Dendritic cell treated with granulocyte-macrophage colony-stimulating factor and Interleukin-4, amounts not matched to agents 40 ng/mL and 50 ng/mL, for 4 days (primary cell): ENCODE results near the gene TBXA2R.
A peak's percentile ranks its signal among the peaks of the same experiment; 100 is the strongest.
"Not testable (repeated sequence)": the region's sequence is repeated elsewhere in the genome, so short reads cannot be mapped to it uniquely, and the experiment has no call there.

Source experiments
- H3K27ac Mint-ChIP-seq: one replicate; pipeline ENCODE4 v1.8.0; 2022; ENCODE audit warnings: mild to moderate bottlenecking, mixed read lengths
- H3K27me3 Mint-ChIP-seq: one replicate; pipeline ENCODE4 v1.8.0; 2022; ENCODE audit warnings: mild to moderate bottlenecking, mixed read lengths
- H3K36me3 Mint-ChIP-seq: one replicate; pipeline ENCODE4 v1.8.0; 2022; ENCODE audit warnings: low read depth, mixed read lengths
- H3K4me1 Mint-ChIP-seq: one replicate; pipeline ENCODE4 v1.8.0; 2022; ENCODE audit warnings: low read depth, mixed read lengths
- H3K4me3 Mint-ChIP-seq: one replicate; pipeline ENCODE4 v1.8.0; 2022; ENCODE audit warnings: mild to moderate bottlenecking, moderate library complexity, mixed read lengths
- H3K9me3 Mint-ChIP-seq: one replicate; pipeline ENCODE4 v1.8.0; 2022; ENCODE audit warnings: mixed read lengths
- intact Hi-C: fragments of 100-400 bp; cut with micrococcal nuclease; formaldehyde crosslinking; loops from one replicate; pipeline ENCODE4 v1.15.0; 2022

TBXA2R gene

GRCh38 chr19:3595521-3596061 lies 11.1 kb downstream of the TBXA2R start:
- no peaks in the 10 kb centered on the region for H3K4me1 Mint-ChIP-seq
- H3K4me3 Mint-ChIP-seq = no peak overlapping the region
- no peaks in the 10 kb centered on the region for H3K9me3 Mint-ChIP-seq
- H3K27ac Mint-ChIP-seq = no peak overlapping the region
- intact Hi-C loops = no loop called here
- peaks cover 45% of the 10 kb centered on the region for H3K27me3 Mint-ChIP-seq
- no peaks in the 10 kb centered on the region for H3K36me3 Mint-ChIP-seq

GRCh38 chr19:3593156-3593555 lies 13.5 kb downstream of the TBXA2R start:
- peaks cover 55% of the 10 kb centered on the region for H3K27me3 Mint-ChIP-seq
- H3K4me1 Mint-ChIP-seq = no peaks in the 10 kb centered on the region
- H3K36me3 Mint-ChIP-seq = no peaks in the 10 kb centered on the region
- no peak overlapping the region for H3K4me3 Mint-ChIP-seq
- H3K9me3 Mint-ChIP-seq = no peaks in the 10 kb centered on the region
- H3K27ac Mint-ChIP-seq = no peak overlapping the region
- intact Hi-C loops = no loop called here

DNA sequence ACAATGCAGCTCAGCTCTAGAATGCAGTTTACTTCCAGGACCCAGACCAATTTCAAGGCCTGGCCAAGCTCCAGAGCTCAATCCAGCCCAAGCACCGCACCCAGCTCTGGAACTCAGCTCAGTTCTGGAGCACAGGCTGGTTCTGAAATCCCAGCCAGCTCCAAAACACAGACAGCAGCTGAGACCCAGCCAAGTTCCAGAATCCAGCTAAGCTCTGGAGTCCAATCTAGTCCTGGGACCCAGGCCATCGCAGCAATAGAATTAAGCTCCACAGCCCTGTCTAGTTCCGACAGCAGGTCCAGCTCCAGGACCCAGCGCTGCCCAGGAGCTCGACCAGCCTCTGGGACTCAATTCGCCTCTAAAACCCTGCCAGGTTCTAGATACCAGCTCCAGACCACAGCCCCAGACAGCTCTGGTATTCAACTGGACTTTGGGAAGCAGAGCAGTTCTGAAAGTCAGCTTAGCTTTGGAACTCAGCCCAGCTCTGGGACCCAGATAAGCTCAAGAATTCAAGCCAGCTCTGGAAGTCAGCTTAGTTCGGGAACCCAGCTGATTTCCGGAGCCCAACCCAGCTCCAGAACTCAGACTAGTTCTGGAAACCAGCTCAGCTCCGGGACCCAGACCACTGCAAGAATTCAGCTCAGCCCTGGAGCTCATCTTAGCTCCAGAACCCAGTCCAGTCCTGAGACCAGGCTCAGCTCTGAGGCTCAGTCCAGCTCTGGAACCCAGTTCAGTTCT lies 14.6 kb downstream of the TBXA2R start:
- no peak overlapping the region for H3K27ac Mint-ChIP-seq
- no peak overlapping the region for H3K4me3 Mint-ChIP-seq
- H3K27me3 Mint-ChIP-seq = peaks cover 60% of the 10 kb centered on the region
- no peaks in the 10 kb centered on the region for H3K36me3 Mint-ChIP-seq
- no peaks in the 10 kb centered on the region for H3K4me1 Mint-ChIP-seq
- no peaks in the 10 kb centered on the region for H3K9me3 Mint-ChIP-seq
- intact Hi-C loops = no loop called here

DNA sequence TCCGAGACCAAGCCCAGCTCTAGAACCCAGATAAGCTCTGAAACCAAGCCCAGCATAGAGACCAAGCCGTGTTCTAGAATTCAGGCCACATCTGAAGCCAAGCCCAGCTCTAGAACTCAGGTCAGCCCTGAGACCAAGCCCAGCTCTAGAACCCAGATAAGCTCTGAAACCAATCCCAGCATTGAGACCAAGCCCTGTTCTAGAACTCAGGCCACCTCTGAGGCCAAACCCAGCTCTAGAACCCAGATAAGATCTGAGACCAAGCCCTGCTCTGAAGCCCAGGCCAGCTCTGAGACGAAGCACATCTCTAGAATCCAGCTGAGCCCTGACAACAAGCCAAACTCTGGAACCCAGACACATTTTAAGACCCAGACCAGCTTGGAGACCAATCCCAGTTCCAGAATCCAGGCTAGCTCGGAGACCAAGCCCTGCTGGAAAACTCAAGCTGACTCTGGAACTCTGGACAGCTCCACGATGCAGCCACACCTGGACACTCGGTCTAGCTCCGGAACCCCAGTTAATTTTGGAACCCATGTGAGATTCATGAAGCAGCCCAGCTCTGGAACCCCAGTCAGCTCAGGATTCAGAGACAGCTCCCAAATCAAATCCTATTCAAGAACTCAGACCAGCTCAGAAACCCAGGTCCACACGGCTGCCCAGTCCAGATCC lies 15.6 kb downstream of the TBXA2R start:
- Mint-ChIP-seq H3K9me3 (no peaks in the 10 kb centered on the region), H3K4me3 (no peak overlapping the region), H3K27me3 (peaks cover 69% of the 10 kb centered on the region), H3K27ac (no peak overlapping the region), H3K4me1 (no peaks in the 10 kb centered on the region), H3K36me3 (no peaks in the 10 kb centered on the region)
- intact Hi-C loops = no loop called here

- H3K9me3 Mint-ChIP-seq = no peaks in the 10 kb centered on the region
- no peak overlapping the region for H3K4me3 Mint-ChIP-seq
- no peaks in the 10 kb centered on the region for H3K36me3 Mint-ChIP-seq
- H3K27me3 Mint-ChIP-seq = peaks cover 72% of the 10 kb centered on the region
- no peaks in the 10 kb centered on the region for H3K4me1 Mint-ChIP-seq
- intact Hi-C loops = no loop called here
- H3K27ac Mint-ChIP-seq = no peak overlapping the region
These were observed 16.7 kb downstream of the TBXA2R start for GRCh38 chr19:3589949-3590348.

- intact Hi-C loops = no loop called here
- no peaks in the 10 kb centered on the region for H3K9me3 Mint-ChIP-seq
- H3K4me3 Mint-ChIP-seq = no peak overlapping the region
- no peaks in the 10 kb centered on the region for H3K4me1 Mint-ChIP-seq
- peaks cover 73% of the 10 kb centered on the region for H3K27me3 Mint-ChIP-seq
- H3K27ac Mint-ChIP-seq = no peak overlapping the region
- no peaks in the 10 kb centered on the region for H3K36me3 Mint-ChIP-seq
These were observed 17.2 kb downstream of the TBXA2R start for GRCh38 chr19:3589439-3589838.

DNA sequence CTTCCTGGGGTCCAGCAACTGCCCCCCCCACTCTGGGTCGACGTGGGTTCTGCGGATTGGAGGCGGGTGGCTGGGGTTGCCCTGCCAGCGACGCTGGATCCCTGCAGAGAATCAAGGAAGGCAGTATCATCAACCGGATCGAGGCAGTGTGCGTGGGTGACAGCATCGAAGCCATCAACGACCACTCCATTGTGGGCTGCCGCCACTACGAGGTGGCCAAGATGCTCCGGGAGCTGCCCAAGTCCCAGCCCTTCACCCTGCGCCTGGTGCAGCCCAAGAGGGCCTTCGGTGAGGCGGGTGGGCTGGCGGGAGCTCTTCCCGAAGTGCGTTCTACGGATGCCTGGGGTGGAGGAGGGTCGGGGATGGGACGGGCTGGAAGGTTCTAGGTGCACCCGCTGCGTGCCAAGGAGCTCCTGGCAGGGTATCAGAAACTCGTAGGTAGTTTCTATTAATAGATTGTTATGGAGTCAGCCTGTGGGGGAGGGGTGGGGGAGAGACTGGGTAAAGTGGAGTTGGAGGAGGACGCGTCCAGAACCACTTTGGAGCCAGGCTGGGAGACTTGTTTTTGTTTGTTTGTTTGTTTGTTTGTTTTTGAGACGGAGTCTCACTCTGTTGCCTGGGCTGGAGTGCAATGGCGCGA lies 19.8 kb downstream of the TBXA2R start:
- H3K4me3 Mint-ChIP-seq = no peak overlapping the region
- H3K9me3 Mint-ChIP-seq = no peaks in the 10 kb centered on the region
- no peak overlapping the region for H3K27ac Mint-ChIP-seq
- H3K4me1 Mint-ChIP-seq = no peaks in the 10 kb centered on the region
- intact Hi-C loops = no loop called here
- H3K27me3 Mint-ChIP-seq = peaks cover 59% of the 10 kb centered on the region
- no peaks in the 10 kb centered on the region for H3K36me3 Mint-ChIP-seq

- H3K27ac Mint-ChIP-seq = no peak overlapping the region
- intact Hi-C loops = no loop called here
- peak overlapping the region; percentile 37 for H3K4me3 Mint-ChIP-seq
- H3K36me3 Mint-ChIP-seq = no peaks in the 10 kb centered on the region
- no peaks in the 10 kb centered on the region for H3K9me3 Mint-ChIP-seq
- H3K27me3 Mint-ChIP-seq = peaks cover 53% of the 10 kb centered on the region
- H3K4me1 Mint-ChIP-seq = peaks cover under 1% of the 10 kb centered on the region
These were observed 20.5 kb downstream of the TBXA2R start for GRCh38 chr19:3586127-3586626.

DNA sequence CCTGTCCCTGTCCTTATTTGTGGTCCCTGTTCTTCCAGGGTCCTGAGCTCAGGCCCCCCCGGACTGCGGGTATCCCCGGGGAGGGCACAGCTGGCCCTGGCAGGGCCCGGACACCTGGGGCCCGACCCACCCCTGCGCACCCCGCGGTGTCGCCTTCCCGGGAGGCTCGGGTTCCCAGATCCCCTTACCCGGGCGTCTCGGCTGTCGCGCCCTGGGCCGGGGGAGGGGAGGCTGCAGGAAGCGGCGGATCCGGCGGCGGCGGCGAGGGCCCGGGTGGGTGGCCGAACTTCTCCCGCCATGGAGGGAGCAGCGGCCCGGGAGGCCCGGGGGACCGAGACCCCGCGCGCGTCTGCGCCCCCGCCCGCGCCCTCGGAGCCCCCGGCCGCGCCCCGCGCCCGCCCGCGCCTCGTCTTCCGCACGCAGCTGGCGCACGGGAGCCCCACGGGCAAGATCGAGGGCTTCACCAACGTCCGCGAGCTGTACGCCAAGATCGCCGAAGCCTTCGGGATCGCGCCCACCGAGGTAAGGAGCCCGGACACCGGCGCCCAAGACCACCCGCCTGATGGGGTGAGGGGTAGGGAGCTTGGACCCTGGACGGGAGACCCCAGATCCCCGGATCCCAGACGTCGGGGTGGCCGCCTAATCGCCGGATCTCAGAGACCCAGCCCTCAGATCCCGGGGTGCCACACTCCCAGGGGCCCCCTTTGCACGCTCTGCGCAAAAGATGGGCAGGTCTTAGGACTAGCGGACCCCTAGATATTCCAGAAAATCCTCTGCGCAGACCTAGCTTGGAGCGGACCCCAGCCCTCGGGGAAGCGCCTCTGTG lies 21.2 kb downstream of the TBXA2R start, which contains the start of gene GIPC3:
Gene GIPC3 (plus strand): TSS at position 178 of the 826 bp plus-strand sequence. CDS start 120 bp downstream, at position 298.
- Mint-ChIP-seq H3K27me3 (peaks cover 48% of the 10 kb centered on the region), H3K27ac (no peak within 1 kb of the TSS), H3K4me3 (peak within 1 kb of the TSS; percentile 37), H3K9me3 (no peaks in the 10 kb centered on the region), H3K4me1 (peaks cover 7% of the 10 kb centered on the region), H3K36me3 (no peaks in the 10 kb centered on the region)
- intact Hi-C loops = no loop called here

GRCh38 chr19:3584036-3584802 lies 22.5 kb downstream of the TBXA2R start:
- peaks cover 45% of the 10 kb centered on the region for H3K27me3 Mint-ChIP-seq
- H3K9me3 Mint-ChIP-seq, H3K27ac Mint-ChIP-seq, H3K36me3 Mint-ChIP-seq, H3K4me3 Mint-ChIP-seq, intact Hi-C loops: not testable (repeated sequence)
- H3K4me1 Mint-ChIP-seq = peaks cover 20% of the 10 kb centered on the region

DNA sequence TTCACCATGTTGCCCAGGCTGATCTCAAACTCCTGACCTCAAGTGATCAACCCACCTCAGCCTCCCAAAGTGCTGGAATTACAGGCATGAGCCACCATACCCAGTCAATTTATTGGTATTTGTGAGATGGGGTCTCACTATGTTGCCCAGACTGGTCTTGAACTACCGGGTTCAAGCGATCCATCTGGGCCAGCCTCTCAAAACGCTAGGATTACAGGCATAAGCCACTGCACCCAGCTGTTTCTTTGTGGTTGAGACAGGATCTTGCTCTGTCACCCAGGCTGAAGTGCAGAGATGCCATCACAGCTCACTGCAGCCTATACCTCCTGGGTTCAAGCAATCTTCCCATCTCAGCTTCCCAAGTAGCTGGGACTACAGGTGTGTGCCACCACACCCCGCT lies 24.9 kb downstream of the TBXA2R start:
- H3K4me3 Mint-ChIP-seq, H3K27ac Mint-ChIP-seq, intact Hi-C loops, H3K9me3 Mint-ChIP-seq: not testable (repeated sequence)
- H3K4me1 Mint-ChIP-seq = peaks cover 29% of the 10 kb centered on the region
- peaks cover 24% of the 10 kb centered on the region for H3K36me3 Mint-ChIP-seq
- peaks cover 29% of the 10 kb centered on the region for H3K27me3 Mint-ChIP-seq

DNA sequence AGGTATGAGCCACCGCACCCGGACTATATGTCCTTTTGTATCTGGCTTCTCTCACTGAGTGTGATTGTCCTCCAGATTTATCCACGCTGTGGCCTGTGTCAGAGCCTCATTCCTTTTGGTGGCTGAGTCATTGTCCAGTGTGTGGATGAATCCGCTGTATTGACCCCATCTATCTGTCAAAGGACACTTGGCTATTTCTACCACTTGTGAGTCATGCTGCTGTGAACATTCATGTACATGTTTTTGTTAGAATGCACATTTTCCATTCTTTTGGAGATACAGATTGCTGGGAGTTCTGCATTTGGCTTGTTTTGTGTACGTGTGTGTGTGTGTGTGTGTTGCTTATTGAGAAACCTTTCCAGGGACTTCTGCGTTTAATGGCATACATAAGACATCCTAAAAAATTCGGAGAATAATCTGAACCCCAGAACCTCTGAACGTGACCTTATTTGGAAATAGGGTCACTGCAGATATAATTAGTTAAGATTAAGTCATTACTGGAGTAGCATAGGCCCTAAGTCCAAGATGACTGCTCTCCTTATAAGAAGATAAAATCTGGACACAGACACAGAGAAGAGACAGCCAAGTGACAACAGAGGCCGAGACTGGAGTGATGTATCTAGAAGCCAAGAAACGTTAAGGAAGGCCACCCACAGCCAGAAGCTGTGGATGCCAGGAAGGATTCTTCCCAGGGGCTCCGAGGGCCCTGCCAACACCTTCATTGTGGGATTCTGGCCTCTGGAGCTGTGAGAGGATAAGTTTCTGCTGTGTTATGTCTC lies 26.3 kb downstream of the TBXA2R start:
- H3K36me3 Mint-ChIP-seq = peaks cover 39% of the 10 kb centered on the region
- peak overlapping the region; percentile 52 for H3K27ac Mint-ChIP-seq
- intact Hi-C loops = no loop called here

More for the DNA sequence above, 26.3 kb downstream of the TBXA2R start:
- peaks cover 16% of the 10 kb centered on the region for H3K27me3 Mint-ChIP-seq
- no peak overlapping the region for H3K4me3 Mint-ChIP-seq
- no peaks in the 10 kb centered on the region for H3K9me3 Mint-ChIP-seq
- peaks cover 42% of the 10 kb centered on the region for H3K4me1 Mint-ChIP-seq
